ENCODE measurements around the gene ZNF83.

DNA sequence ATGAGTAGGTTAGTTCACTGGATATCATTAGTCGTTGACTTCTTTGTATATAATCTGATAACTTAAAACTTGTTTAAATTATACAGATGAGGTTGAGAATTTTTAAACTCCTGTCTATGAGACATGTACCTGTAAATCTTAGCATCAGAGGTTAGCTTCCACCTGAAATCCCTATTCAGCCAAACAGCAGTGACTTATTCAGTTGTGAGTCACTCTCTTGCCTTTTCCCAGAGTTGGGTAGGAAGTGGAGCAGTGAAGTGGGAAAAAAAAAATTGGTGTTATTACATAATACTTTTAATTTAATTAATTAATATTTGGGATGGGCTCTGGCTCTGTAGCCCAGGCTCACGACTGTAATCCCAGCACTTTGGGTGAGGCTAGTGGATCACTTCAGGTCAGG is 35.2 kb downstream of the ZNF83 start:
- TF ChIP-seq, protein P1, sequence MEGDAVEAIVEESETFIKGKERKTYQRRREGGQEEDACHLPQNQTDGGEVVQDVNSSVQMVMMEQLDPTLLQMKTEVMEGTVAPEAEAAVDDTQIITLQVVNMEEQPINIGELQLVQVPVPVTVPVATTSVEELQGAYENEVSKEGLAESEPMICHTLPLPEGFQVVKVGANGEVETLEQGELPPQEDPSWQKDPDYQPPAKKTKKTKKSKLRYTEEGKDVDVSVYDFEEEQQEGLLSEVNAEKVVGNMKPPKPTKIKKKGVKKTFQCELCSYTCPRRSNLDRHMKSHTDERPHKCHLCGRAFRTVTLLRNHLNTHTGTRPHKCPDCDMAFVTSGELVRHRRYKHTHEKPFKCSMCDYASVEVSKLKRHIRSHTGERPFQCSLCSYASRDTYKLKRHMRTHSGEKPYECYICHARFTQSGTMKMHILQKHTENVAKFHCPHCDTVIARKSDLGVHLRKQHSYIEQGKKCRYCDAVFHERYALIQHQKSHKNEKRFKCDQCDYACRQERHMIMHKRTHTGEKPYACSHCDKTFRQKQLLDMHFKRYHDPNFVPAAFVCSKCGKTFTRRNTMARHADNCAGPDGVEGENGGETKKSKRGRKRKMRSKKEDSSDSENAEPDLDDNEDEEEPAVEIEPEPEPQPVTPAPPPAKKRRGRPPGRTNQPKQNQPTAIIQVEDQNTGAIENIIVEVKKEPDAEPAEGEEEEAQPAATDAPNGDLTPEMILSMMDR (IDR thresholded peaks at IDR 0.05): no peak
- TF ChIP-seq POLR2AphosphoS5 (IDR thresholded peaks at IDR 0.05; ENCODE audit: low read depth, low read length) (no peak), SIN3A (IDR thresholded peaks at IDR 0.05; ENCODE audit: borderline replicate concordance, insufficient read depth, low read depth, low read length) (no peak)
- TF ChIP-seq, protein P2, sequence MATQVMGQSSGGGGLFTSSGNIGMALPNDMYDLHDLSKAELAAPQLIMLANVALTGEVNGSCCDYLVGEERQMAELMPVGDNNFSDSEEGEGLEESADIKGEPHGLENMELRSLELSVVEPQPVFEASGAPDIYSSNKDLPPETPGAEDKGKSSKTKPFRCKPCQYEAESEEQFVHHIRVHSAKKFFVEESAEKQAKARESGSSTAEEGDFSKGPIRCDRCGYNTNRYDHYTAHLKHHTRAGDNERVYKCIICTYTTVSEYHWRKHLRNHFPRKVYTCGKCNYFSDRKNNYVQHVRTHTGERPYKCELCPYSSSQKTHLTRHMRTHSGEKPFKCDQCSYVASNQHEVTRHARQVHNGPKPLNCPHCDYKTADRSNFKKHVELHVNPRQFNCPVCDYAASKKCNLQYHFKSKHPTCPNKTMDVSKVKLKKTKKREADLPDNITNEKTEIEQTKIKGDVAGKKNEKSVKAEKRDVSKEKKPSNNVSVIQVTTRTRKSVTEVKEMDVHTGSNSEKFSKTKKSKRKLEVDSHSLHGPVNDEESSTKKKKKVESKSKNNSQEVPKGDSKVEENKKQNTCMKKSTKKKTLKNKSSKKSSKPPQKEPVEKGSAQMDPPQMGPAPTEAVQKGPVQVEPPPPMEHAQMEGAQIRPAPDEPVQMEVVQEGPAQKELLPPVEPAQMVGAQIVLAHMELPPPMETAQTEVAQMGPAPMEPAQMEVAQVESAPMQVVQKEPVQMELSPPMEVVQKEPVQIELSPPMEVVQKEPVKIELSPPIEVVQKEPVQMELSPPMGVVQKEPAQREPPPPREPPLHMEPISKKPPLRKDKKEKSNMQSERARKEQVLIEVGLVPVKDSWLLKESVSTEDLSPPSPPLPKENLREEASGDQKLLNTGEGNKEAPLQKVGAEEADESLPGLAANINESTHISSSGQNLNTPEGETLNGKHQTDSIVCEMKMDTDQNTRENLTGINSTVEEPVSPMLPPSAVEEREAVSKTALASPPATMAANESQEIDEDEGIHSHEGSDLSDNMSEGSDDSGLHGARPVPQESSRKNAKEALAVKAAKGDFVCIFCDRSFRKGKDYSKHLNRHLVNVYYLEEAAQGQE (IDR thresholded peaks at IDR 0.05; ENCODE audit: insufficient read depth in 1 of 2, low read depth in 2 of 2, low read length in 1 of 2): no peak
